H9 (cell line): Measurements from ENCODE around the gene YTHDC1. TPM values are rescaled to one million over a fixed set of nuclear protein-coding genes. Genes with fewer than 3 reads are reported as not detected.

ENCODE experiments used
- DNase-seq: peaks from one replicate; pipeline ENCODE4 v3.0.0-alpha.2; 2017
- H2AFZ ChIP-seq: one replicate; pipeline ENCODE4 v1.6.1; 2013; ENCODE audit warnings: mild to moderate bottlenecking, low read length, control low read depth, moderate library complexity
- H2AK5ac ChIP-seq: 2 replicates; pipeline ENCODE4 v1.6.1; 2013; ENCODE audit warnings: low read length, control low read depth, mixed read lengths; ENCODE audit not compliant: insufficient read length
- H2BK120ac ChIP-seq: one replicate; pipeline ENCODE4 v1.6.1; 2013; ENCODE audit warnings: low read depth, mild to moderate bottlenecking, low read length, control low read depth, inconsistent platforms; ENCODE audit not compliant: poor library complexity, severe bottlenecking
- H2BK12ac ChIP-seq: 2 replicates; pipeline ENCODE4 v1.6.1; 2013; ENCODE audit warnings: low read length, control low read depth, mixed read lengths, low read depth; ENCODE audit not compliant: insufficient read length
- H2BK15ac ChIP-seq: 2 replicates; pipeline ENCODE4 v1.6.1; 2013; ENCODE audit warnings: low read depth, low read length, control low read depth
- H2BK20ac ChIP-seq: one replicate; pipeline ENCODE4 v1.6.1; 2013; ENCODE audit warnings: low read depth, mild to moderate bottlenecking, low read length, control low read depth, inconsistent platforms; ENCODE audit not compliant: poor library complexity, severe bottlenecking
- H2BK5ac ChIP-seq: 2 replicates; pipeline ENCODE4 v1.6.1; 2013; ENCODE audit warnings: low read length, control low read depth, mixed read lengths; ENCODE audit not compliant: insufficient read length
- H3K14ac ChIP-seq: 2 replicates; pipeline ENCODE4 v1.6.1; 2013; ENCODE audit warnings: low read length, control low read depth; ENCODE audit not compliant: insufficient read depth
- H3K18ac ChIP-seq: 2 replicates; pipeline ENCODE4 v1.6.1; 2013; ENCODE audit warnings: low read depth, mild to moderate bottlenecking, mixed read lengths, low read length, control low read depth; ENCODE audit not compliant: insufficient read length
- H3K23ac ChIP-seq: 2 replicates; pipeline ENCODE4 v1.6.1; 2013; ENCODE audit warnings: low read length, control low read depth, mixed read lengths, low read depth; ENCODE audit not compliant: insufficient read length
- H3K23me2 ChIP-seq: 2 replicates; pipeline ENCODE4 v1.6.1; 2013; ENCODE audit warnings: low read depth, mild to moderate bottlenecking, mixed read lengths, low read length, control low read depth; ENCODE audit not compliant: insufficient read length, poor library complexity, severe bottlenecking
- H3K27ac ChIP-seq: 2 replicates; pipeline ENCODE4 v1.5.1; 2013; ENCODE audit warnings: low read length, control low read depth, mixed read lengths, low read depth; ENCODE audit not compliant: insufficient read length
- H3K27me3 ChIP-seq: 2 replicates; pipeline ENCODE4 v1.6.1; 2013; ENCODE audit warnings: low read length, control low read depth, inconsistent platforms; ENCODE audit not compliant: insufficient read depth
- H3K4ac ChIP-seq: 2 replicates; pipeline ENCODE4 v1.6.1; 2013; ENCODE audit warnings: low read depth, mild to moderate bottlenecking, control low read depth, inconsistent platforms, low read length, moderate library complexity
- H3K4me1 ChIP-seq: 2 replicates; pipeline ENCODE4 v1.6.1; 2013; ENCODE audit warnings: low read length, control low read depth, inconsistent platforms; ENCODE audit not compliant: insufficient read depth
- H3K4me2 ChIP-seq: 2 replicates; pipeline ENCODE4 v1.6.1; 2013; ENCODE audit warnings: low read length, control low read depth, mixed read lengths; ENCODE audit not compliant: insufficient read length, insufficient read depth
- H3K56ac ChIP-seq: 2 replicates; pipeline ENCODE4 v1.6.1; 2013; ENCODE audit warnings: low read depth, mild to moderate bottlenecking, mixed read lengths, low read length, control low read depth; ENCODE audit not compliant: insufficient read length
- H3K79me1 ChIP-seq: 2 replicates; pipeline ENCODE4 v1.6.1; 2013; ENCODE audit warnings: low read depth, mild to moderate bottlenecking, moderate library complexity, low read length, control low read depth, inconsistent platforms; ENCODE audit not compliant: insufficient read depth, poor library complexity, severe bottlenecking
- H3K79me2 ChIP-seq: 2 replicates; pipeline ENCODE4 v1.6.1; 2013; ENCODE audit warnings: low read length, control low read depth, inconsistent platforms; ENCODE audit not compliant: insufficient read depth
- H3K9ac ChIP-seq: 2 replicates; pipeline ENCODE4 v1.6.1; 2013; ENCODE audit warnings: low read length, control low read depth, mixed read lengths; ENCODE audit not compliant: insufficient read length; ENCODE audit errors: extremely low read depth
- H3K9me3 ChIP-seq: one replicate; pipeline ENCODE4 v1.6.1; 2013; ENCODE audit warnings: low read depth, low read length, inconsistent platforms; ENCODE audit not compliant: control insufficient read depth
- H3T11ph ChIP-seq: one replicate; pipeline ENCODE4 v1.6.1; 2013; ENCODE audit warnings: mild to moderate bottlenecking, low read length, control low read depth, inconsistent platforms
- H4K20me1 ChIP-seq: one replicate; pipeline ENCODE4 v1.6.1; 2013; ENCODE audit not compliant: control insufficient read depth, insufficient read length, insufficient read depth
- H4K5ac ChIP-seq: 2 replicates; pipeline ENCODE4 v1.6.1; 2013; ENCODE audit warnings: low read depth, mild to moderate bottlenecking, mixed read lengths, low read length, control low read depth; ENCODE audit not compliant: insufficient read length
- H4K8ac ChIP-seq: replicated peaks from 2 replicates; pipeline ENCODE4 v1.6.1; 2013; ENCODE audit warnings: low read length, control low read depth, mixed read lengths, low read depth; ENCODE audit not compliant: insufficient read length
- H4K91ac ChIP-seq: 2 replicates; pipeline ENCODE4 v1.6.1; 2013; ENCODE audit warnings: low read depth, mild to moderate bottlenecking, moderate library complexity, mixed read lengths, low read length, control low read depth; ENCODE audit not compliant: insufficient read length
- H3K27ac Mint-ChIP-seq, 3 experiments: 2 replicates in 2 of 3; 3 replicates in 1 of 3; pipeline ENCODE4 v1.8.0; 2020 to 2021; ENCODE audit warnings: mixed read lengths in 3 of 3, mild to moderate bottlenecking in 1 of 3, moderate library complexity in 1 of 3
- H3K27me3 Mint-ChIP-seq: 2 replicates; pipeline ENCODE4 v1.8.0; 2021; ENCODE audit warnings: low read depth, mild to moderate bottlenecking, moderate library complexity, mixed read lengths
- H3K36me3 Mint-ChIP-seq, 3 experiments: 2 replicates in 2 of 3; 3 replicates in 1 of 3; pipeline ENCODE4 v1.8.0; 2020 to 2021; ENCODE audit warnings: low read depth in 3 of 3, mixed read lengths in 3 of 3; ENCODE audit not compliant: insufficient read depth in 1 of 3
- H3K4me1 Mint-ChIP-seq, 2 experiments: 2 replicates each; pipeline ENCODE4 v1.8.0; 2020; ENCODE audit warnings: mixed read lengths in 2 of 2
- H3K4me3 Mint-ChIP-seq, 2 experiments: 2 replicates in 1 of 2; 3 replicates in 1 of 2; pipeline ENCODE4 v1.8.0; 2020 to 2021; ENCODE audit warnings: mild to moderate bottlenecking in 2 of 2, mixed read lengths in 2 of 2, moderate library complexity in 1 of 2
- H3K9me3 Mint-ChIP-seq, 2 experiments: 2 replicates in 1 of 2; 3 replicates in 1 of 2; pipeline ENCODE4 v1.8.0; 2020; ENCODE audit warnings: mild to moderate bottlenecking in 2 of 2, mixed read lengths in 2 of 2, moderate library complexity in 1 of 2
- WGBS: extraction: QIAGEN DNeasy Blood & Tissue Kit; methylation state at CpG from one replicate; pipeline ENCODE4 v1.1.7; 2013; ENCODE audit warnings: missing lambda C conversion rate, low lambda C conversion rate, mixed read lengths; ENCODE audit not compliant: insufficient read length; ENCODE audit errors: extremely low coverage; 5-methylcytosine and 5-hydroxymethylcytosine counted together
- total RNA-seq: library from RNA; stranded (reverse); gene quantifications from 2 replicates; pipeline ENCODE4 v1.2.1, GENCODE V29; 2021
- TF ChIP-seq, protein P1 (sequence below): fragments of 200-600 bp; sonication (generic); conservative IDR thresholded peaks from 3 replicates; pipeline ENCODE4 v1.8.0; 2021; ENCODE audit warnings: antibody characterized with exemption, mild to moderate bottlenecking

Gene YTHDC1
- total RNA-seq, 1 experiment from 2014 or later: 158 TPM

DNA sequence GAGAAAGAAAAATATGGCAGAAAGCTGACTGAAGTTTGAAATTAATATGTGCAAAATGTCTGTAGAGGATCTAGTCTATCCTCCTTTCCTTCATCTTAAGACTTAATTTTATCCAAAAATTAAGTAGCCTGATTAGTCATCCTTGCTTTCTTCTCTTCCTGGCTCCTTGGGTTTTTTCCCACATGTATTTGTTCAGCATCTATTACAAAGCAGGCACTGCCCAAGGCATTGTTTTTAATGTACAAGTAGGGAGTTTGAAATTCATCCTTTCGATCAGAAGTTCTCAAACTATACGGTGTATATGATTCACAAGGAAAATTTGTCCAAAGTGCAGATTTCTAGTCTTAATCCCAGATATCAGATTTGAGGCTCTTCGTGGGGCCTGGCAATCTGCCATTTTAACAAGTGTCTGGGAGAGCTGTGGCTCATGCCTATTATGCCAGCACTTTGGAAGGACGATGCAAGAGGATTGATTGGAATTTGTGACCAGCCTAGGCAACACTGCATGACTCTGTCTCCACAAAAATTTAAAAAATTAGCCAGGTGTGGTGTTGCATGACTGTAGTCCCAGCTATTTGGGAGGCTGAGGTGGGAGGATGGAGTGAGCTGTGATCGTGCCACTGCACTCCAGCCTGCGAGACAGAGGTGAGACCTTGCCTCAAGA lies 19.4 kb upstream of the YTHDC1 start:
- no peaks in the 10 kb centered on the region for H3K4me1 ChIP-seq
- no peak overlapping the region for H3K4ac ChIP-seq
- H3K23ac ChIP-seq: no peak overlapping the region
- peaks cover 26 to 30% of the 10 kb centered on the region in 2 experiments for H3K9me3 Mint-ChIP-seq
- no peak overlapping the region for H2BK20ac ChIP-seq
- no peak overlapping the region for H3K18ac ChIP-seq
- H3K27me3 Mint-ChIP-seq: peaks cover 43% of the 10 kb centered on the region
- no peak overlapping the region for H3K4me3 Mint-ChIP-seq
- H2BK15ac ChIP-seq: no peak overlapping the region
- no peaks in the 10 kb centered on the region for H3K23me2 ChIP-seq
- H3T11ph ChIP-seq: no peak overlapping the region
- no CpG with 5 or more reads among the region's 6 CpGs for WGBS
- H3K27ac Mint-ChIP-seq: no peak overlapping the region
- H4K8ac ChIP-seq: no peak overlapping the region
- H4K5ac ChIP-seq: no peak overlapping the region
- no peaks in the 10 kb centered on the region for H3K79me1 ChIP-seq
- peaks cover 7% of the 10 kb centered on the region for H3K9me3 ChIP-seq
- no peak for DNase-seq
- H4K20me1 ChIP-seq: no peaks in the 10 kb centered on the region
- no peak overlapping the region for H2BK12ac ChIP-seq
- H3K27ac ChIP-seq: no peak overlapping the region
- H3K9ac ChIP-seq: no peak overlapping the region
- H2AK5ac ChIP-seq: no peak overlapping the region
- H3K4me2 ChIP-seq: no peak overlapping the region
- peaks cover 18 to 26% (median 24%) of the 10 kb centered on the region in 3 experiments for H3K36me3 Mint-ChIP-seq
- no peaks in the 10 kb centered on the region; the same call in 1 of the 2 replicates for H3K79me2 ChIP-seq
- H2AFZ ChIP-seq: no peak overlapping the region
- peaks cover 9% of the 10 kb centered on the region; the same call in 1 of the 2 replicates for H3K27me3 ChIP-seq
- H3K14ac ChIP-seq: no peak overlapping the region
- H2BK120ac ChIP-seq: no peak overlapping the region
- H3K56ac ChIP-seq: no peak overlapping the region
- TF ChIP-seq, protein P1, sequence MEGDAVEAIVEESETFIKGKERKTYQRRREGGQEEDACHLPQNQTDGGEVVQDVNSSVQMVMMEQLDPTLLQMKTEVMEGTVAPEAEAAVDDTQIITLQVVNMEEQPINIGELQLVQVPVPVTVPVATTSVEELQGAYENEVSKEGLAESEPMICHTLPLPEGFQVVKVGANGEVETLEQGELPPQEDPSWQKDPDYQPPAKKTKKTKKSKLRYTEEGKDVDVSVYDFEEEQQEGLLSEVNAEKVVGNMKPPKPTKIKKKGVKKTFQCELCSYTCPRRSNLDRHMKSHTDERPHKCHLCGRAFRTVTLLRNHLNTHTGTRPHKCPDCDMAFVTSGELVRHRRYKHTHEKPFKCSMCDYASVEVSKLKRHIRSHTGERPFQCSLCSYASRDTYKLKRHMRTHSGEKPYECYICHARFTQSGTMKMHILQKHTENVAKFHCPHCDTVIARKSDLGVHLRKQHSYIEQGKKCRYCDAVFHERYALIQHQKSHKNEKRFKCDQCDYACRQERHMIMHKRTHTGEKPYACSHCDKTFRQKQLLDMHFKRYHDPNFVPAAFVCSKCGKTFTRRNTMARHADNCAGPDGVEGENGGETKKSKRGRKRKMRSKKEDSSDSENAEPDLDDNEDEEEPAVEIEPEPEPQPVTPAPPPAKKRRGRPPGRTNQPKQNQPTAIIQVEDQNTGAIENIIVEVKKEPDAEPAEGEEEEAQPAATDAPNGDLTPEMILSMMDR: no peak
- no peak overlapping the region for H2BK5ac ChIP-seq
- H4K91ac ChIP-seq: no peak overlapping the region
- peaks cover 34 to 35% of the 10 kb centered on the region in 2 experiments for H3K4me1 Mint-ChIP-seq
